NAMALWA (cell line): ENCODE measurements around the gene STUB1.

ENCODE experiments used
- DNase-seq: peaks from one replicate; pipeline ENCODE4 v3.0.0-alpha.2; 2015; ENCODE audit warnings: low spot score

The STUB1 gene

GRCh38 chr16:644556-644955, 35.7 kb upstream of the STUB1 start:
- DNase-seq, result no peak

- no peak for DNase-seq
These were observed 34.1 kb upstream of the STUB1 start for GRCh38 chr16:645852-646678.

GRCh38 chr16:646679-647172, 33.5 kb upstream of the STUB1 start:
- no peak for DNase-seq

- no peak for DNase-seq
These were observed 32.9 kb upstream of the STUB1 start for GRCh38 chr16:647173-647902.

GRCh38 chr16:648071-648780, 32.0 kb upstream of the STUB1 start:
- peak; percentile 75 for DNase-seq

GRCh38 chr16:648781-649589, 31.2 kb upstream of the STUB1 start, which contains the start of gene WDR90:
Gene WDR90, plus strand, starts transcription at chr16:649365. Its CDS starts 52 bp downstream, at chr16:649417.
- DNase-seq, result peak; percentile 94

GRCh38 chr16:649631-650030, 30.6 kb upstream of the STUB1 start:
- DNase-seq, result no peak

- DNase-seq, result no peak
These were observed 28.4 kb upstream of the STUB1 start for GRCh38 chr16:651844-652243.

GRCh38 chr16:652454-653305, 27.5 kb upstream of the STUB1 start:
- no peak for DNase-seq

GRCh38 chr16:654034-654433, 26.2 kb upstream of the STUB1 start:
- DNase-seq, result no peak

GRCh38 chr16:657487-657886, 22.7 kb upstream of the STUB1 start:
- DNase-seq, result no peak

DNA sequence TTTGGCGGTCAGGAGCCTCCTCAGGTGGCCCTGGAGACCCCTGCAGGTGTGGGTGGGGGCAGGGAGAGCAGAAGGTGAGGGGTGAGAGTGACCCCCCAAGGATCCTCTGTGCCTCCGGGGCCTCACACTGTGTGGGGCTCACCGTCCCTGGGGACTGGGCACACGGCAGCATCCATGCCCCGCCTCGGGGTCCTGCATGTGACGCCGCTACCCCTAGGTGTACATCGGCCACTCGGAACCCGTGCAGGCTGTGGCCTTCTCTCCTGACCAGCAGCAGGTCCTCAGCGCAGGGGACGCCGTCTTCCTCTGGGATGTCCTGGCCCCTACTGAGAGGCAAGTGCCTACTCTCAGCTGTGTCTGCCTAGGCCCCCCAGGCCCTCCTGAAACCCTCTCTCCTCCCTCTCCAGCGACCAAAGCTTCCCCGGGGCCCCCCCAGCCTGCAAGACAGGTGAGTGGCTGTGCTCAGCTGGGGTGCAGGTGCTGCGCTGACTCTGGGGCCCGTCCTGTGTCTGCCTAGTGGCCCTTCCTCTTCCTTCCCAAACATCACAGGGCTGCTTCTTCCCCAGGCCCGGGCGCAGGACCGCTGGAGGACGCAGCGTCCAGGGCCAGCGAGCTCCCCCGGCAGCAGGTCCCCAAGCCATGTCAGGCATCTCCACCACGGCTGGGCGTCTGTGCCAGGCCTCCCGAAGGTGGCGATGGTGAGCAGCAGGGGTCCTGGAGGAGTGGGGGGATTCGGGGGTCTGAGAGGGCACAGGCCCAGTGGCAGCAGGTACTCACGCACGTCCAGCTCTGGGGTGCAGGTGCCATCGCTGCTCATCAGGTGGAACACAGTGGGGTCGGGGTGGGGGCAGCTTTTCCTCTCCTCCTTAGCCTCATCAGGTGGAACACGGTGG, 21.3 kb upstream of the STUB1 start:
- no peak for DNase-seq

DNA sequence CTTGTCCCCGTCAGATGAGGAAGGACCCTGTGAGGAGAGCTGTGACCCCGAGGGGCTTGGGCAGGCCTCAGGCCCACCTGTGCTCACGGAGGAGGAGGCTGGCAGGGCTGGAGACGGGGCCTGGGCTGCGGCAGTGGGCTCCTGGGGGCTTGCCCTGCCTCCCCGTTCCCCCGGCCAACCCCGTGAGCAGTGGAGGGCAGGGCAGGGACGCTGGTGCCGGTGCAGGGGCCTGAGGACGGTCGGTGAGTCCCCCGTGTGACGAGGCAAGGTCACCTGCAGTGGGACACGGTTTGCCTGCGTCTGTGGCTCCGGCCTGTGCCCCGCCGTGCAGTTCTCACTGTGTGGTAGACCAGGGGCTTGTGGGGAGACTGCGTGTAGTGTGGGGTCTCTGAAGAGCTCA, 20.6 kb upstream of the STUB1 start:
- no peak for DNase-seq

GRCh38 chr16:660132-660458, 20.1 kb upstream of the STUB1 start:
- DNase-seq, result no peak

DNA sequence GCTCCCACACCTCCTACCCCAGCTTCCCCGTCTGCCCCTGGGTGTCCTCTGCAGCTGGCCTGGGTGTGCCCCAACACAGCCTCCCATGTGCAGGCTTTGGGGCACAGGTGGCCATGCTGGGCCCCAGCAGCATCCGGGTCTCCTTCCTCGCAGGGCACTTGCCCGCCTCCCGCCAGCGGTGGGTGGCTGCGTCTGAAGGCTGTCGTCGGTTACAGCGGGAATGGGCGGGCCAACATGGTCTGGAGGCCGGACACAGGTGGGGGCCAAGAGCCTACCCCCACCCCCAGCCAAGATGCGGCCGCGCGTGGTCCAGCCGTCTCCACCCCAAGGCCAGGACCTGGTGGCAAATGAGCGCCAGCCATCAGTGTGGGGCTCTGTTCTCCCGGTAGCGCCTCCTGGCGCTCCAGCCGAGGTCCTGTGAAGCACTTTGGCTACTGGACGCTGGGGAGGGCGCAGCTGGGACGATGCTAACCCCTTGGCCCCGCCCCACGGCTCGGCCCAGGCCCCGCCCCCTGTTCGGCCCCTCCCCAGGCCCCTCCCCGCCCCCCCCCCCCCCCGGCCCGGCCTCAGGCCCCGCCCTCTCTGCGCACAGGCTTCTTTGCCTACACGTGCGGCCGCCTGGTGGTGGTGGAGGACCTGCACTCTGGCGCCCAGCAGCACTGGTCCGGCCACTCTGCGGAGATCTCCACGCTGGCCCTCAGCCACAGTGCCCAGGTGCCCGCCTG, 19.6 kb upstream of the STUB1 start:
- peak; percentile 89 for DNase-seq

GRCh38 chr16:661184-661821, 18.9 kb upstream of the STUB1 start:
- DNase-seq, result no peak

GRCh38 chr16:662095-662494, 18.1 kb upstream of the STUB1 start:
- DNase-seq, result no peak

- no peak for DNase-seq
These were observed 17.6 kb upstream of the STUB1 start for GRCh38 chr16:662597-662996.

DNA sequence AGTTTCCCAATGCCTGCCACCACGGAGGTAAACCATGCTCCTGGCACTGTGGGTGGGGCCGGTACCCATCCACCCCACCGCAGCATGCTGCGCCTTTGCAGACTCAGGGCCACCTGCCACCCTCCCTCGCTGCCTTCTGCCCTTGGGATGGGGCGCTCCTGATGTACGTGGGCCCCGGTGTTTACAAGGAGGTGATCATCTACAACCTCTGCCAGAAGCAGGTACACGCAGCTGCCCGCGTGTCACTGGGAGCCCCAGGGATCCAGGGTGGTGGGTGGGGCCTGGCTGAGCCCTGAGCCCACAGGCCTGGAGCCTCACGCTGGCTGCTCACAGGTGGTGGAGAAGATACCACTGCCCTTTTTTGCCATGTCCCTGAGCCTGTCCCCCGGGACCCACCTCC, 13.6 kb upstream of the STUB1 start:
- no peak for DNase-seq
